ENCODE results near the gene MANF. TPM values are rescaled to one million over a fixed set of nuclear protein-coding genes. Genes with fewer than 3 reads are reported as not detected.
A peak's percentile ranks its signal among the peaks of the same experiment; 100 is the strongest.

Gene MANF
- total RNA-seq, 1 donor from 2014 or later = 32.2 TPM

GRCh38 chr3:51390246-51391074, 5.4 kb downstream of the MANF start:
- DNase-seq = no peak

DNA sequence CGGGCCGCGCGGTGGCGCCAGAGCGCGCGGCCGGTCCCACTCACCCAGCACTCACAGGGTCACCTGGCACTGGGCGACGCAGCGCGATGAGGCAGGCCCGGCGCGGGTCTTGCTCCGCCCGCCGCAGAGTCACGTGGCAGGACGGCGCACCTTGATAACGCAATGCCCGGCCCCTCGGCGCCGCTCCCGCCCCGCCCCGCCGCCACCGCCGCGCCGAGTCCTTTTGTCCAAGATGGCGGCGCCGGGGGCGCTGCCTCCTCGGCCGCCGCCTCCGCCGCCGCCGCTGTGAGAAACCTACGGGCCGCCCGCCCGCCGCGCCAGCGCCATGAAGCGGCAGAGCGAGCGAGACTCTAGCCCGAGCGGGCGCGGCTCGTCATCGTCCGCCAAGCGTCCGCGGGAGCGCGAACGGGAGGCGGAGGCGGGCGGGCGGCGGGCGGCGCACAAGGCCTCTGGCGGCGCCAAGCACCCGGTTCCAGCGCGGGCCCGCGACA, 6.0 kb downstream of the MANF start, which contains the start of gene RBM15B:
RBM15B (plus strand) TSS at position 211 of the 491 bp plus-strand sequence; CDS start at position 326, 115 bp downstream.
- DNase-seq = peak; percentile 96

- no peak for DNase-seq
Observed at GRCh38 chr3:51391566-51392354, 6.7 kb downstream of the MANF start.

DNA sequence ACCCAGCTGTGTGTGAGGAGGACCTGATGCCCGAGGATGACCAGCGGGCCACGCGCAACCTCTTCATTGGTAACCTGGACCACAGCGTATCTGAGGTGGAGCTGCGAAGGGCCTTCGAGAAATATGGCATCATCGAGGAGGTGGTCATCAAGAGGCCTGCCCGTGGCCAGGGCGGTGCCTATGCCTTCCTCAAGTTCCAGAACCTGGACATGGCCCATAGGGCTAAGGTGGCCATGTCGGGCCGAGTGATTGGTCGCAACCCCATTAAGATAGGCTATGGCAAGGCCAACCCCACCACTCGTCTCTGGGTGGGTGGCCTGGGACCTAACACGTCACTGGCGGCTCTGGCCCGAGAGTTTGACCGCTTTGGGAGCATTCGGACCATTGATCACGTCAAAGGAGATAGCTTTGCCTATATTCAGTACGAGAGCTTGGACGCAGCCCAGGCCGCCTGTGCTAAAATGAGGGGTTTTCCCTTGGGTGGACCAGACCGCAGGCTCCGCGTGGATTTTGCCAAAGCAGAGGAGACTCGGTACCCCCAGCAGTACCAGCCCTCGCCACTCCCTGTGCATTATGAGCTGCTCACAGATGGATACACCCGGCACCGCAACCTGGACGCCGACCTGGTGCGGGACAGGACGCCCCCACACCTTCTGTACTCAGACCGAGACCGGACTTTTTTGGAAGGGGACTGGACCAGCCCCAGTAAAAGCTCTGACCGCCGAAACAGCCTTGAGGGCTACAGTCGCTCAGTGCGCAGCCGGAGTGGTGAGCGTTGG, 7.5 kb downstream of the MANF start:
- DNase-seq = no peak

DNA sequence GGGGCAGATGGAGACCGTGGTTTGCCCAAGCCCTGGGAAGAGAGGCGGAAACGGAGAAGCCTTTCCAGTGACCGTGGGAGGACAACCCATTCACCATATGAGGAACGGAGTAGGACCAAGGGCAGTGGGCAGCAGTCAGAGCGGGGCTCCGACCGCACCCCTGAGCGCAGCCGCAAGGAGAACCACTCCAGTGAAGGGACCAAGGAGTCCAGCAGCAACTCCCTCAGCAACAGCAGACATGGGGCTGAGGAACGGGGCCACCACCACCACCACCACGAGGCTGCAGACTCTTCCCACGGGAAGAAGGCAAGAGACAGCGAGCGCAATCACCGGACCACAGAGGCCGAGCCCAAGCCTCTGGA, 8.0 kb downstream of the MANF start:
- DNase-seq = no peak

GRCh38 chr3:51393564-51393963, 8.5 kb downstream of the MANF start:
- no peak for DNase-seq

GRCh38 chr3:51394541-51394940, 9.4 kb downstream of the MANF start:
- no peak for DNase-seq

- DNase-seq = no peak
Observed at GRCh38 chr3:51395493-51396213, 10.6 kb downstream of the MANF start.

DNA sequence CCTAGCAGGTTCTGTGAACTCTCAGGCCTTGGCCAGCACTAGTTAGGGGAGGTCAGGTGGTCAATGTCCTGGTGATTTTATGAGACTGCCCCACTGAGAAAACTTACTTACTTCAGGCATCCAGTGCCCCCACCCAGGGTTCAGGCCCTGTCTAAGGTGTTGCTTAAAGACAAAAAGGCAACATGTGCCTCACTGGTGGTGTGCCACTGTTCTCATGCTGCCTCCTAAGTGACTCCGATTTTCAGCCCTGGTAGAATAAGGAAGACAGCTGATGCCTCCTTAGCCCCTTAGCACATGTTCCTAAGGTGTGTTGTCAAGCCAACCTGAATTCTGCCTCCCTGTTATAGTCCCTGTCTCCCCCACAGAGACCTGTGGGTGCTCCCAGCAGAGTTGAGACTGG, 11.3 kb downstream of the MANF start:
- no peak for DNase-seq

- no peak for DNase-seq
Observed at GRCh38 chr3:51397392-51397791, 12.3 kb downstream of the MANF start.

- no peak for DNase-seq
Observed at GRCh38 chr3:51398595-51399310, 13.7 kb downstream of the MANF start.

- no peak for DNase-seq
Observed at GRCh38 chr3:51400166-51400565, 15.1 kb downstream of the MANF start.

- no peak for DNase-seq
Observed at GRCh38 chr3:51401735-51402134, 16.6 kb downstream of the MANF start.

- DNase-seq = no peak
Observed at GRCh38 chr3:51403675-51404074, 18.6 kb downstream of the MANF start.

DNA sequence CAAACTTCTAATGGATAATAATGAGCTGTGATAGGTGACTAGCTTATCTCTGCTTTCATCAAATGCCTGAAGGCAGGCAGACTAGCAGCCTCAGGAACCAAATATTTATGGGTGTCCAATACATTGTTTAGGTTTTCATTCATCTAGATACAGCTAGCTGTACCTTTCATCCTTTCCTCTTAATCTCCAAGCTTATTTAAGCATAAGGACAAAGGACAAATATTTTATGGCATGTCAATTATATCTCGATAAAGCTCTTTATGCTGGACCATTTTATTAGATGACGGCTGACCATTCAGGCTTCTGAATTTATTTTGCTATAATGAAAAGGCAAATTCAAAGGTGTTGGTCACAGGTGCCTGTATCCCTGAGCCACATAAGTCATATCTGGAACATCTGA, 22.9 kb downstream of the MANF start:
- DNase-seq = no peak

GRCh38 chr3:51408813-51409212, 23.7 kb downstream of the MANF start:
- DNase-seq = no peak

DNA sequence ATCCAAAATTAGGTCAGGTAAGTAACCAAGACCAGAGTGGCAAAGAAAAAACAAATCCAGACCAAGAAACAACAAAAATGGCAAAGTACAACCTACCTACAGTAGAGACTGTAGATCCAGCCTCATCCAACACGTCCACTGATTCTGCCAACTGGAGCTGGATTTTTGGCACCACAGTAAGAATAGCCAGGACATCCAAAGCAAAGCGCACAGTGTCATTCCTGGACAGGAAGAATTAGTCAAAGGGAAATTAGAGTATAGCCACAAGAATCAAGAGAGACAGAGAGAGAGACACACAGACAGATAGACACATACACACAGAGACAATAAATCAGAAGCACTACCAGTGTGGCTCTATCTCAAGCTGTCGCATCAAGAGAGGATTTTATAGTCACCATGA, 37.1 kb downstream of the MANF start:
- DNase-seq = no peak

GRCh38 chr3:51426921-51427320, 41.8 kb downstream of the MANF start:
- no peak for DNase-seq

- DNase-seq = no peak
Observed at GRCh38 chr3:51429138-51429537, 44.0 kb downstream of the MANF start.

- no peak for DNase-seq
Observed at GRCh38 chr3:51434110-51434509, 49.0 kb downstream of the MANF start.

DNA sequence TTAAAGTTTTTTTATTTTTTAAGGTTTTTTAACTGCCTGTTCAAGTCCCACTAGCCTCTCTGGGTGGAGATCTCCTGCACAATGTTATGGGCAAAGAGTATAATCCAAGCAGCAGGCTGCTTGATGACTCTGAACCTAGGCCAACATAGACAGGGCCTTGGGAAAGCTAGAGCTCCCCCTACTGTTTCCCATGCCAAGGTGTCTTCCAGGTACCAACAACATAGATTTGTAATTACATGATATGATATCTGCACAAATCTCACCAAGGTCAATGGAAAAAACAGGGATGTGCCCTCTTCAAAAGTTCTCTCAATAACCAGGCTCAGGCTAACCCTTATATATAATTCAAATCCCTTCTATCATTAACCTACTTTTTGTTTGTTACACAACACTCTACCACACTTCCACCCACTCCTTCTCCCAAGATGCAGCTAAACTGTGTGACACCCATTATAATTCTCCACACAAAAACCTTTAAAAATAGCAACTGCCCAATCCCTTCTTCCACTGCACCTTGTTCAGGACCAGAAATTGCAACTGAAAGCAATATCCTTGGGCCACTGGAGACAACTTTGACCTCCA, 49.7 kb downstream of the MANF start:
- DNase-seq = no peak

All from skin of body (tissue), 2 donors.